Body of pancreas (tissue), 4 donors: ENCODE measurements around the gene FAM3D.

Experiments
- POLR2A ChIP-seq, 3 donors: fragments of 450-650 bp; IDR thresholded peaks; one replicate each; pipeline ENCODE4 v1.6.1; 2016; ENCODE audit warnings: antibody characterized with exemption in 3 of 3, mild to moderate bottlenecking in 2 of 3
- TF ChIP-seq, protein P1 (sequence below), 7 experiments: fragments of 450-650 bp in 4 of 7; fragments of 200-600 bp in 3 of 7; sonication (generic) in 3 of 7; IDR thresholded peaks; one replicate each; pipeline ENCODE4 v1.5.1; 2016 to 2019; ENCODE audit warnings: antibody characterized with exemption in 7 of 7

DNA sequence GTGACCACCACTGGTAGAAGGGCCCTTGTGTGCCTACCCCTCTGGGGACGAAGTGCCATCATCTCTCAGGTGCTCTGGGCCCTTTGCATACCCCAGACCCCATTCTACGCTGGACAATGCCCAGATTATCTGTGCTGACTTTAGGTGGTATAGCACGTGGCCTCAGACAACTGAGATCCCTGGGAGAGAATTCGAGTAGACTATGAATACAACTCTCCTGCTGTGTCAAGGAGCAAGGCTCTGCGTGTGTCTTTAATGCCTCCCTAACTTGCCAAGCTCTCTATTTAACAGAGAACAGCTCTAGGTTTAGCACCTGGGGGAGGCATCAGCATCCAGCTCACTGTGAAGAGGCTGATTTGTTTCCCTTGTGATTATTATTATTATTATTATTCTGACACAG, 29.1 kb downstream of the FAM3D start:
- TF ChIP-seq, protein P1, sequence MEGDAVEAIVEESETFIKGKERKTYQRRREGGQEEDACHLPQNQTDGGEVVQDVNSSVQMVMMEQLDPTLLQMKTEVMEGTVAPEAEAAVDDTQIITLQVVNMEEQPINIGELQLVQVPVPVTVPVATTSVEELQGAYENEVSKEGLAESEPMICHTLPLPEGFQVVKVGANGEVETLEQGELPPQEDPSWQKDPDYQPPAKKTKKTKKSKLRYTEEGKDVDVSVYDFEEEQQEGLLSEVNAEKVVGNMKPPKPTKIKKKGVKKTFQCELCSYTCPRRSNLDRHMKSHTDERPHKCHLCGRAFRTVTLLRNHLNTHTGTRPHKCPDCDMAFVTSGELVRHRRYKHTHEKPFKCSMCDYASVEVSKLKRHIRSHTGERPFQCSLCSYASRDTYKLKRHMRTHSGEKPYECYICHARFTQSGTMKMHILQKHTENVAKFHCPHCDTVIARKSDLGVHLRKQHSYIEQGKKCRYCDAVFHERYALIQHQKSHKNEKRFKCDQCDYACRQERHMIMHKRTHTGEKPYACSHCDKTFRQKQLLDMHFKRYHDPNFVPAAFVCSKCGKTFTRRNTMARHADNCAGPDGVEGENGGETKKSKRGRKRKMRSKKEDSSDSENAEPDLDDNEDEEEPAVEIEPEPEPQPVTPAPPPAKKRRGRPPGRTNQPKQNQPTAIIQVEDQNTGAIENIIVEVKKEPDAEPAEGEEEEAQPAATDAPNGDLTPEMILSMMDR (IDR thresholded peaks at IDR 0.05): no peak
- TF ChIP-seq POLR2A (IDR thresholded peaks at IDR 0.05): no peak
